HepG2 (cell line): ENCODE data around the gene FBXO11. TPM values are rescaled to one million over a fixed set of nuclear protein-coding genes. Genes with fewer than 3 reads are reported as not detected.
A peak's percentile ranks its signal among the peaks of the same experiment; 100 is the strongest.

Experiments used
- ARHGAP35 ChIP-seq: sonication (generic); formaldehyde crosslinking; IDR thresholded peaks from 2 replicates; pipeline ENCODE4 v1.9.0; 2022; ENCODE audit warnings: mild to moderate bottlenecking, inconsistent platforms, moderate library complexity, missing genetic modification reagents, borderline replicate concordance
- CCDC6 ChIP-seq: sonication (generic); formaldehyde crosslinking; IDR thresholded peaks from 2 replicates; pipeline ENCODE4 v1.8.1; 2022; ENCODE audit warnings: mild to moderate bottlenecking, missing genetic modification reagents, moderate library complexity
- EP300 ChIP-seq, 3 experiments: sonication (generic) in 1 of 3; formaldehyde crosslinking in 1 of 3; IDR thresholded peaks; 2 replicates each; pipeline versions ENCODE4 v1.5.1 to v1.6.1; 2011 to 2020; ENCODE audit warnings: low read depth in 2 of 3, low read length in 2 of 3, borderline replicate concordance in 1 of 3, improper control_type of control experiment in 1 of 3, mild to moderate bottlenecking in 1 of 3, missing genetic modification reagents in 1 of 3, moderate library complexity in 1 of 3
- ESRRA ChIP-seq: sonication (generic); formaldehyde crosslinking; IDR thresholded peaks from 2 replicates; pipeline ENCODE4 v1.5.1; 2020; ENCODE audit warnings: mild to moderate bottlenecking, low read depth, missing genetic modification reagents
- IKZF4 ChIP-seq: sonication (generic); formaldehyde crosslinking; IDR thresholded peaks from 2 replicates; pipeline ENCODE4 v1.5.1; 2020; ENCODE audit warnings: borderline replicate concordance, mild to moderate bottlenecking, low read depth, missing genetic modification reagents; ENCODE audit errors: not compliant biosample characterization
- NFE2L1 ChIP-seq: sonication (generic); formaldehyde crosslinking; IDR thresholded peaks from 2 replicates; pipeline ENCODE4 v1.4.0; 2020; ENCODE audit warnings: missing genetic modification reagents, mild to moderate bottlenecking, borderline replicate concordance
- SP1 ChIP-seq, 2 experiments: fragments of 450-650 bp in 1 of 2; sonication (generic) in 1 of 2; formaldehyde crosslinking in 1 of 2; IDR thresholded peaks; 2 replicates each; pipeline versions ENCODE4 v1.4.0 to v1.6.1; 2016 to 2020; ENCODE audit warnings: missing genetic modification reagents in 1 of 2
- ZNF136 ChIP-seq: sonication (generic); formaldehyde crosslinking; IDR thresholded peaks from 2 replicates; pipeline ENCODE4 v1.8.1; 2022; ENCODE audit warnings: low read depth, mild to moderate bottlenecking, moderate library complexity, missing genetic modification reagents
- ZNF431 ChIP-seq: sonication (generic); formaldehyde crosslinking; IDR thresholded peaks from 2 replicates; pipeline ENCODE4 v1.9.0; 2022; ENCODE audit warnings: missing genetic modification reagents, low read depth, mild to moderate bottlenecking, borderline replicate concordance
- ZNF629 ChIP-seq: sonication (generic); formaldehyde crosslinking; conservative IDR thresholded peaks from 2 replicates; pipeline ENCODE4 v1.5.0; 2020; ENCODE audit warnings: missing genetic modification reagents
- ZNF737 ChIP-seq: sonication (generic); formaldehyde crosslinking; IDR thresholded peaks from 2 replicates; pipeline ENCODE4 v1.5.0; 2020; ENCODE audit warnings: missing genetic modification reagents, mild to moderate bottlenecking, borderline replicate concordance
- ZNF780A ChIP-seq: sonication (generic); formaldehyde crosslinking; IDR thresholded peaks from 2 replicates; pipeline ENCODE4 v1.8.0; 2022; ENCODE audit warnings: mild to moderate bottlenecking, missing genetic modification reagents, moderate library complexity
- ZNF816 ChIP-seq: sonication (generic); formaldehyde crosslinking; IDR thresholded peaks from 2 replicates; pipeline ENCODE4 v1.8.0; 2022; ENCODE audit warnings: missing genetic modification reagents, mild to moderate bottlenecking, borderline replicate concordance
- ZSCAN20 ChIP-seq: sonication (generic); formaldehyde crosslinking; IDR thresholded peaks from 2 replicates; pipeline ENCODE4 v1.4.0; 2020; ENCODE audit warnings: missing genetic modification reagents, mild to moderate bottlenecking, borderline replicate concordance
- polyA plus RNA-seq, 8 experiments: library from polyadenylated mRNA; depleted of rRNA in 3 of 8; stranded (reverse) in 7 of 8; unstranded in 1 of 8; fragments of >200 nt; fragmentation: Illumina TruSeq in 4 of 8; extraction: Trizol in 4 of 8; gene quantifications; 2 replicates each; pipeline versions ENCODE4 v1.2.1 to v1.2.3, GENCODE V29; 2011 to 2016; ENCODE audit warnings: low read depth in 4 of 8, missing spikeins in 1 of 8, mixed read lengths in 1 of 8; ENCODE audit not compliant: insufficient read depth in 1 of 8
- total RNA-seq, 5 experiments: library from RNA; depleted of rRNA; stranded (reverse); fragments of >200 nt; fragmentation: Illumina TruSeq; extraction: Trizol; gene quantifications; 2 replicates each; pipeline ENCODE4 v1.2.3, GENCODE V29; 2016; ENCODE audit warnings: low read depth in 1 of 5
- TF ChIP-seq, protein P1 (sequence below): IDR thresholded peaks from 2 replicates; pipeline ENCODE4 v1.6.1; 2016
- TF ChIP-seq, protein P2 (sequence below): sonication (generic); formaldehyde crosslinking; IDR thresholded peaks from 2 replicates; pipeline ENCODE4 v1.4.0; 2020; ENCODE audit warnings: mild to moderate bottlenecking, low read depth, missing genetic modification reagents
- TF ChIP-seq, protein P3 (sequence below): sonication (generic); formaldehyde crosslinking; IDR thresholded peaks from 2 replicates; pipeline ENCODE4 v1.4.0; 2020; ENCODE audit warnings: mild to moderate bottlenecking, missing genetic modification reagents

FBXO11 gene
- total and polyA plus RNA-seq, 2 of the 13 experiments (the other 11 are each of a cell fraction or from before 2014, with no cell fraction given): 27.9 to 47.6 TPM

DNA sequence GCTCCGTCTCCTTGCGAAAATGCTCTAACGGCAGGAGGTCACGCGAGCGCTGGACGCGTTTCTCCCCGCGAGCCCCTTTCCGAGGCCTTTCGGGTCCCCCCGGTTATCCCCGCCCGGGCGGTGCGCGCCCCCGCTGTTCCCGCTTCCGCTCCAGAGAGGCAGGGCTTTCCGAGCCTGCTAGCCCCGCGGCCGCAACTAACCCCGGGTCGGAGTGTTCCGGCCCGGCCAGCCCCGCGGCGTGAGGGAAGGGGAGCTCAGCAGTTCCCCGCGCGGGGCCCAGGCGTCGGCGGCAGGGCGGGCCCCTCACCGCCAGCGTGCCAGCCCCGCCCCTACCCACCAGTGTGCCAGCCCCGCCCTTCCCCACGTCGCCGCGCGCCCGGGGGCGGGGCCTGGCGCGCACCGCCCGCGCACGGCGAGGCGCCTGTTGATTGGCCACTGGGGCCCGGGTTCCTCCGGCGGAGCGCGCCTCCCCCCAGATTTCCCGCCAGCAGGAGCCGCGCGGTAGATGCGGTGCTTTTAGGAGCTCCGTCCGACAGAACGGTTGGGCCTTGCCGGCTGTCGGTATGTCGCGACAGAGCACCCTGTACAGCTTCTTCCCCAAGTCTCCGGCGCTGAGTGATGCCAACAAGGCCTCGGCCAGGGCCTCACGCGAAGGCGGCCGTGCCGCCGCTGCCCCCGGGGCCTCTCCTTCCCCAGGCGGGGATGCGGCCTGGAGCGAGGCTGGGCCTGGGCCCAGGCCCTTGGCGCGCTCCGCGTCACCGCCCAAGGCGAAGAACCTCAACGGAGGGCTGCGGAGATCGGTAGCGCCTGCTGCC is 123.4 kb downstream of the FBXO11 start, which contains the start of gene MSH6 (continued):
- no peak for TF ChIP-seq SP1 (IDR thresholded peaks at IDR 0.05)
- peak; percentile 76; the same call in 1 of the 2 replicates for TF ChIP-seq SP1 (CRISPR knock-in tag; IDR thresholded peaks at IDR 0.05)
- peak; percentile 53 for TF ChIP-seq ESRRA
- TF ChIP-seq, protein P1, sequence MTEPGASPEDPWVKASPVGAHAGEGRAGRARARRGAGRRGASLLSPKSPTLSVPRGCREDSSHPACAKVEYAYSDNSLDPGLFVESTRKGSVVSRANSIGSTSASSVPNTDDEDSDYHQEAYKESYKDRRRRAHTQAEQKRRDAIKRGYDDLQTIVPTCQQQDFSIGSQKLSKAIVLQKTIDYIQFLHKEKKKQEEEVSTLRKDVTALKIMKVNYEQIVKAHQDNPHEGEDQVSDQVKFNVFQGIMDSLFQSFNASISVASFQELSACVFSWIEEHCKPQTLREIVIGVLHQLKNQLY: no peak
- TF ChIP-seq ZNF136 (CRISPR knock-in tag): no peak
- peak; percentile 99; the same call in 1 of the 2 replicates for TF ChIP-seq ZNF816 (CRISPR knock-in tag)
- TF ChIP-seq CCDC6: peak; percentile 95
- TF ChIP-seq ZNF629: peak; percentile 5
- TF ChIP-seq ZNF737 (CRISPR knock-in tag): peak; percentile 76; the same call in 1 of the 2 replicates
- TF ChIP-seq ARHGAP35: no peak; the same call in 1 of the 2 replicates
- TF ChIP-seq NFE2L1 (CRISPR knock-in tag): peak; percentile 91; the same call in 1 of the 2 replicates
- TF ChIP-seq, protein P2, sequence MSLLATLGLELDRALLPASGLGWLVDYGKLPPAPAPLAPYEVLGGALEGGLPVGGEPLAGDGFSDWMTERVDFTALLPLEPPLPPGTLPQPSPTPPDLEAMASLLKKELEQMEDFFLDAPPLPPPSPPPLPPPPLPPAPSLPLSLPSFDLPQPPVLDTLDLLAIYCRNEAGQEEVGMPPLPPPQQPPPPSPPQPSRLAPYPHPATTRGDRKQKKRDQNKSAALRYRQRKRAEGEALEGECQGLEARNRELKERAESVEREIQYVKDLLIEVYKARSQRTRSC: no peak
- TF ChIP-seq ZNF780A: peak; percentile 80
- peak; percentile 93 for TF ChIP-seq IKZF4 (CRISPR knock-in tag)
- TF ChIP-seq EP300 (IDR thresholded peaks at IDR 0.05; ENCODE audit: low read depth in 2 of 2, low read length in 2 of 2): no peak
- TF ChIP-seq EP300 (CRISPR knock-in tag; IDR thresholded peaks at IDR 0.05; ENCODE audit: borderline replicate concordance): peak; percentile 51; the same call in 1 of the 2 replicates
- TF ChIP-seq ZNF431 (CRISPR knock-in tag): peak; percentile 22; the same call in 1 of the 2 replicates
- peak; percentile 98 for TF ChIP-seq ZSCAN20
- TF ChIP-seq, protein P3, sequence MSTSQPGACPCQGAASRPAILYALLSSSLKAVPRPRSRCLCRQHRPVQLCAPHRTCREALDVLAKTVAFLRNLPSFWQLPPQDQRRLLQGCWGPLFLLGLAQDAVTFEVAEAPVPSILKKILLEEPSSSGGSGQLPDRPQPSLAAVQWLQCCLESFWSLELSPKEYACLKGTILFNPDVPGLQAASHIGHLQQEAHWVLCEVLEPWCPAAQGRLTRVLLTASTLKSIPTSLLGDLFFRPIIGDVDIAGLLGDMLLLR (CRISPR knock-in tag): peak; percentile 76; the same call in 1 of the 2 replicates
